ENCODE measurements around the gene NAA11.

The NAA11 gene

GRCh38 chr4:79325864-79326328 lies at the start of gene NAA11:
TSS of gene NAA11 (minus strand) at chr4:79326061. CDS start at chr4:79325877, 184 bp downstream.
- no peak for DNase-seq

GRCh38 chr4:79370026-79370425 lies 44.2 kb upstream of the NAA11 start:
- no peak for DNase-seq

GRCh38 chr4:79367096-79367495 lies 41.2 kb upstream of the NAA11 start:
- no peak for DNase-seq

- DNase-seq, result no peak
These were observed 40.6 kb upstream of the NAA11 start for GRCh38 chr4:79366422-79366821.

GRCh38 chr4:79364061-79364460 lies 38.2 kb upstream of the NAA11 start:
- no peak for DNase-seq

GRCh38 chr4:79362626-79363025 lies 36.8 kb upstream of the NAA11 start:
- DNase-seq, result no peak

- DNase-seq, result no peak
These were observed 34.1 kb upstream of the NAA11 start for GRCh38 chr4:79360006-79360405.

- DNase-seq, result no peak
These were observed 32.6 kb upstream of the NAA11 start for GRCh38 chr4:79358438-79358837.

GRCh38 chr4:79357365-79357764 lies 31.5 kb upstream of the NAA11 start:
- DNase-seq, result no peak

GRCh38 chr4:79353075-79353474 lies 27.2 kb upstream of the NAA11 start:
- DNase-seq, result no peak

GRCh38 chr4:79348405-79348804 lies 22.5 kb upstream of the NAA11 start:
- no peak for DNase-seq

GRCh38 chr4:79341893-79342653 lies 16.2 kb upstream of the NAA11 start:
- no peak for DNase-seq

GRCh38 chr4:79340568-79340967 lies 14.7 kb upstream of the NAA11 start:
- DNase-seq, result no peak

- DNase-seq, result no peak
These were observed 12.3 kb upstream of the NAA11 start for GRCh38 chr4:79338148-79338547.

- no peak for DNase-seq
These were observed 8.9 kb upstream of the NAA11 start for GRCh38 chr4:79334783-79335182.

GRCh38 chr4:79334341-79334740 lies 8.5 kb upstream of the NAA11 start:
- DNase-seq, result no peak

GRCh38 chr4:79331126-79331876 lies 5.4 kb upstream of the NAA11 start:
- no peak for DNase-seq

- DNase-seq, result no peak
These were observed 4.9 kb upstream of the NAA11 start for GRCh38 chr4:79330720-79331119.

GRCh38 chr4:79325436-79325835 lies 425 bp downstream of the NAA11 start:
- no peak for DNase-seq

GRCh38 chr4:79319975-79320374 lies 5.9 kb downstream of the NAA11 start:
- no peak for DNase-seq

- DNase-seq, result no peak
These were observed 8.2 kb downstream of the NAA11 start for GRCh38 chr4:79317711-79318110.

GRCh38 chr4:79315891-79316290 lies 10.0 kb downstream of the NAA11 start:
- no peak for DNase-seq

- DNase-seq, result no peak
These were observed 14.6 kb downstream of the NAA11 start for GRCh38 chr4:79311279-79311678.

- no peak for DNase-seq
These were observed 16.9 kb downstream of the NAA11 start for GRCh38 chr4:79308971-79309370.
